ENCODE results near the gene C12orf75. TPM values are rescaled to one million over a fixed set of nuclear protein-coding genes. Genes with fewer than 3 reads are reported as not detected.

C12orf75 gene
- total RNA-seq, 2 experiments from 2014 or later: 56.0 to 57.5 TPM

GRCh38 chr12:105365231-105365630 lies 34.7 kb downstream of the C12orf75 start:
- no peaks in the 10 kb centered on the region for H3K9me3 Mint-ChIP-seq
- no peaks in the 10 kb centered on the region for H3K4me1 Mint-ChIP-seq
- no peak overlapping the region for H3K4me3 Mint-ChIP-seq
- H3K27ac Mint-ChIP-seq: no peak overlapping the region
- DNase-seq: no peak
- H3K36me3 Mint-ChIP-seq: peaks cover 10% of the 10 kb centered on the region
- no peaks in the 10 kb centered on the region for H3K27me3 Mint-ChIP-seq

GRCh38 chr12:105368047-105368646 lies 37.7 kb downstream of the C12orf75 start:
- H3K9me3 Mint-ChIP-seq: no peaks in the 10 kb centered on the region
- H3K27me3 Mint-ChIP-seq: no peaks in the 10 kb centered on the region
- no peak for DNase-seq
- no peak overlapping the region for H3K27ac Mint-ChIP-seq
- H3K4me1 Mint-ChIP-seq: no peaks in the 10 kb centered on the region
- H3K4me3 Mint-ChIP-seq: no peak overlapping the region
- peaks cover 1% of the 10 kb centered on the region for H3K36me3 Mint-ChIP-seq

GRCh38 chr12:105369014-105369413 lies 38.5 kb downstream of the C12orf75 start:
- H3K4me3 Mint-ChIP-seq: no peak overlapping the region
- no peak overlapping the region for H3K27ac Mint-ChIP-seq
- no peaks in the 10 kb centered on the region for H3K4me1 Mint-ChIP-seq
- DNase-seq: no peak
- H3K9me3 Mint-ChIP-seq: no peaks in the 10 kb centered on the region
- no peaks in the 10 kb centered on the region for H3K27me3 Mint-ChIP-seq
- peaks cover 1% of the 10 kb centered on the region for H3K36me3 Mint-ChIP-seq

GRCh38 chr12:105374303-105374702 lies 43.8 kb downstream of the C12orf75 start:
- no peak overlapping the region for H3K4me3 Mint-ChIP-seq
- no peaks in the 10 kb centered on the region for H3K36me3 Mint-ChIP-seq
- H3K4me1 Mint-ChIP-seq: no peaks in the 10 kb centered on the region
- H3K27ac Mint-ChIP-seq: no peak overlapping the region
- DNase-seq: no peak
- no peaks in the 10 kb centered on the region for H3K27me3 Mint-ChIP-seq
- no peaks in the 10 kb centered on the region for H3K9me3 Mint-ChIP-seq

- no peaks in the 10 kb centered on the region for H3K4me1 Mint-ChIP-seq
- no peak for DNase-seq
- no peaks in the 10 kb centered on the region for H3K27me3 Mint-ChIP-seq
- no peaks in the 10 kb centered on the region for H3K36me3 Mint-ChIP-seq
- no peak overlapping the region for H3K4me3 Mint-ChIP-seq
- H3K27ac Mint-ChIP-seq: no peak overlapping the region
- no peaks in the 10 kb centered on the region for H3K9me3 Mint-ChIP-seq
Measured at GRCh38 chr12:105377077-105377476, 46.6 kb downstream of the C12orf75 start.

GRCh38 chr12:105378911-105379310 lies 48.4 kb downstream of the C12orf75 start:
- DNase-seq: no peak
- Mint-ChIP-seq H3K4me3 (no peak overlapping the region), H3K36me3 (no peaks in the 10 kb centered on the region), H3K4me1 (no peaks in the 10 kb centered on the region), H3K27me3 (no peaks in the 10 kb centered on the region), H3K9me3 (no peaks in the 10 kb centered on the region), H3K27ac (no peak overlapping the region)

- no peak for DNase-seq
- H3K9me3 Mint-ChIP-seq: no peaks in the 10 kb centered on the region
- H3K27me3 Mint-ChIP-seq: no peaks in the 10 kb centered on the region
- no peak overlapping the region for H3K27ac Mint-ChIP-seq
- no peak overlapping the region for H3K4me3 Mint-ChIP-seq
- H3K36me3 Mint-ChIP-seq: no peaks in the 10 kb centered on the region
- no peaks in the 10 kb centered on the region for H3K4me1 Mint-ChIP-seq
Measured at GRCh38 chr12:105382771-105383622, 52.5 kb downstream of the C12orf75 start.

GRCh38 chr12:105384220-105384619 lies 53.7 kb downstream of the C12orf75 start:
- Mint-ChIP-seq H3K4me1 (no peaks in the 10 kb centered on the region), H3K27ac (no peak overlapping the region), H3K4me3 (no peak overlapping the region), H3K27me3 (no peaks in the 10 kb centered on the region), H3K36me3 (no peaks in the 10 kb centered on the region), H3K9me3 (no peaks in the 10 kb centered on the region)
- no peak for DNase-seq

- Mint-ChIP-seq H3K36me3 (no peaks in the 10 kb centered on the region), H3K9me3 (no peaks in the 10 kb centered on the region), H3K27ac (no peak overlapping the region), H3K4me1 (no peaks in the 10 kb centered on the region), H3K4me3 (no peak overlapping the region), H3K27me3 (no peaks in the 10 kb centered on the region)
- no peak for DNase-seq
Measured at GRCh38 chr12:105384916-105385535, 54.5 kb downstream of the C12orf75 start.

- Mint-ChIP-seq H3K4me3 (no peak overlapping the region), H3K4me1 (no peaks in the 10 kb centered on the region), H3K27me3 (no peaks in the 10 kb centered on the region), H3K9me3 (no peaks in the 10 kb centered on the region), H3K36me3 (no peaks in the 10 kb centered on the region), H3K27ac (no peak overlapping the region)
- no peak for DNase-seq
Measured at GRCh38 chr12:105386431-105386830, 55.9 kb downstream of the C12orf75 start.

GRCh38 chr12:105391231-105391630 lies 60.7 kb downstream of the C12orf75 start:
- Mint-ChIP-seq H3K4me1 (no peaks in the 10 kb centered on the region), H3K36me3 (no peaks in the 10 kb centered on the region), H3K4me3 (no peak overlapping the region), H3K27ac (no peak overlapping the region), H3K27me3 (no peaks in the 10 kb centered on the region), H3K9me3 (no peaks in the 10 kb centered on the region)
- DNase-seq: no peak

GRCh38 chr12:105393587-105393986 lies 63.1 kb downstream of the C12orf75 start:
- no peak overlapping the region for H3K4me3 Mint-ChIP-seq
- no peak overlapping the region for H3K27ac Mint-ChIP-seq
- peaks cover 9% of the 10 kb centered on the region for H3K36me3 Mint-ChIP-seq

GRCh38 chr12:105396024-105396423 lies 65.5 kb downstream of the C12orf75 start:
- H3K4me1 Mint-ChIP-seq: no peaks in the 10 kb centered on the region
- DNase-seq: no peak
- no peak overlapping the region for H3K27ac Mint-ChIP-seq
- peaks cover 15% of the 10 kb centered on the region for H3K36me3 Mint-ChIP-seq
- H3K4me3 Mint-ChIP-seq: no peak overlapping the region
- no peaks in the 10 kb centered on the region for H3K27me3 Mint-ChIP-seq
- peaks cover 10% of the 10 kb centered on the region for H3K9me3 Mint-ChIP-seq

More at GRCh38 chr12:105393587-105393986, 63.1 kb downstream of the C12orf75 start:
- H3K27me3 Mint-ChIP-seq: no peaks in the 10 kb centered on the region
- no peaks in the 10 kb centered on the region for H3K4me1 Mint-ChIP-seq
- H3K9me3 Mint-ChIP-seq: peaks cover 7% of the 10 kb centered on the region
- DNase-seq: no peak

GRCh38 chr12:105396983-105397382 lies 66.5 kb downstream of the C12orf75 start:
- H3K36me3 Mint-ChIP-seq: peaks cover 15% of the 10 kb centered on the region
- no peak overlapping the region for H3K27ac Mint-ChIP-seq
- H3K9me3 Mint-ChIP-seq: peaks cover 10% of the 10 kb centered on the region
- H3K4me1 Mint-ChIP-seq: no peaks in the 10 kb centered on the region
- no peak overlapping the region for H3K4me3 Mint-ChIP-seq
- no peaks in the 10 kb centered on the region for H3K27me3 Mint-ChIP-seq
- DNase-seq: no peak

- Mint-ChIP-seq H3K36me3 (peaks cover 15% of the 10 kb centered on the region), H3K27me3 (no peaks in the 10 kb centered on the region), H3K4me3 (no peak overlapping the region), H3K27ac (no peak overlapping the region), H3K9me3 (peaks cover 10% of the 10 kb centered on the region), H3K4me1 (no peaks in the 10 kb centered on the region)
- no peak for DNase-seq
Measured at GRCh38 chr12:105398930-105399329, 68.4 kb downstream of the C12orf75 start.

Measured in activated naive CD8-positive, alpha-beta T cell treated with anti-CD3 and anti-CD28 coated beads for 36 hours (primary cell).